T follicular helper cell (primary cell): ENCODE measurements around the gene MEIKIN.

Source experiments
- DNase-seq: peaks from one replicate; pipeline ENCODE4 v3.0.0-alpha.2; 2020; ENCODE audit warnings: low read depth

MEIKIN gene

GRCh38 chr5:131769336-131769735 is 176.1 kb downstream of the MEIKIN start:
- no peak for DNase-seq

- no peak for DNase-seq
Measured at GRCh38 chr5:131767891-131768290, 177.6 kb downstream of the MEIKIN start.

DNA sequence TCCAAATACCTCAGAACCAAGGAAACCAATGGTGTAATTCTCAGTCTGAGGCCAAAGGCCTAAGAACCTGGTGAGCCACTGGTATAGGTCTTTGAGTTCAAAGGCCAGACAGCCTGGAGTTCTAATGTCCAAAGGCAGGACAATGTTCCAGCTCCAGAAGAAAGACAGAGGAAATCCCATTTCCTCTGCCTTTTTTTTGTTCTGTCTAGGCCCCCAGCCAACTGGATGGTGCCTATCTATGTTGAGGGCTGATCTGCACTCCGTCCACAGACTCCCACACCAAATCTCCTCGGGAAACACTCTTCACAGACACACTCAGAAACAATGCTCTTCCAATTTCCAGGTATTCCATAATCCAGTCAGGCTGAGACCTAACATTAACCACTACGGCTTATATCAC is 178.8 kb downstream of the MEIKIN start:
- no peak for DNase-seq

- no peak for DNase-seq
Measured at GRCh38 chr5:131765261-131765660, 180.2 kb downstream of the MEIKIN start.

- no peak for DNase-seq
Measured at GRCh38 chr5:131763968-131764367, 181.5 kb downstream of the MEIKIN start.

DNA sequence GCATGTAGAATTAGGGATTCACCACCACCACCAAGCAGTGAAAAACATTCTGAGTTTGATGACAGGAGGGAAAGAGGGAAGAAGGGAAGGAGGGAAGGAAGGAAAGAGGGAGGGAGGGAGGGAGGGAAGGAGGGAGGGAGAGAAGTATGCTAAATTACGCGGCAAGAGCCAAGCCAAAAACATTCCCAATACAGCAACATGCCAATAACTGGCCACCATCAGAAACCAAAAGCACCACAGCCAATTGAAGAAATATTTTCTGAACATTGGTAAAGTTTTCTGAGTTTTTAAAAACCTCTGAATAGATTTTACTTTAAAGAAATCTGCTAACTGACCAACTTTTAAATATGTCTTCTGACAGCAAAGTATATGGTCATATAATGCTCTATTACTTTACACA is 184.7 kb downstream of the MEIKIN start:
- no peak for DNase-seq

GRCh38 chr5:131759704-131760103 is 185.8 kb downstream of the MEIKIN start:
- DNase-seq, result no peak

DNA sequence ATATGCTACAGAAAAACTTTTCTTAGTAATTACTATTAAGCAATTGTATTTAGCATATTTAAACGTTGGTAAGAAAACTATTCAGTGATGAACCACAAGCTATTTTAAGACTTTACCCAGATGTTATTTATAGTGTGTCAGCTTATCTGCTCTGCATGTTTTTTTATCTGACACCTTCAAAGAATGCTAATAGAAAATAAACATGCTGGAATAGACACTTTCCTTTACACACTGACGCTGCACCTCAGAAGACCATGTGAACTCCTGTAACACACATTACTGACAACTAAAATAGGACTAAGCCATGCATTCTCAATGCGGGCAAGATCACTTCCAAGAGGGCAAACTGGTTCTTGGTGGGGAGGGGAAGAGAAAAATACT is 187.0 kb downstream of the MEIKIN start:
- DNase-seq, result no peak

GRCh38 chr5:131757830-131758519 is 187.5 kb downstream of the MEIKIN start:
- no peak for DNase-seq
